GM19328 (cell line): ENCODE results near the gene PMM1.
"Not testable (repeated sequence)": the region's sequence is repeated elsewhere in the genome, so short reads cannot be mapped to it uniquely, and the experiment has no call there.

ENCODE experiments used
- ATAC-seq: cut with Tn5 transposase; IDR thresholded peaks from one replicate; pipeline ENCODE4 v1.9.1; 2021; ENCODE audit warnings: mild to moderate bottlenecking, moderate library complexity; ENCODE audit not compliant: unreplicated experiment

Gene PMM1

DNA sequence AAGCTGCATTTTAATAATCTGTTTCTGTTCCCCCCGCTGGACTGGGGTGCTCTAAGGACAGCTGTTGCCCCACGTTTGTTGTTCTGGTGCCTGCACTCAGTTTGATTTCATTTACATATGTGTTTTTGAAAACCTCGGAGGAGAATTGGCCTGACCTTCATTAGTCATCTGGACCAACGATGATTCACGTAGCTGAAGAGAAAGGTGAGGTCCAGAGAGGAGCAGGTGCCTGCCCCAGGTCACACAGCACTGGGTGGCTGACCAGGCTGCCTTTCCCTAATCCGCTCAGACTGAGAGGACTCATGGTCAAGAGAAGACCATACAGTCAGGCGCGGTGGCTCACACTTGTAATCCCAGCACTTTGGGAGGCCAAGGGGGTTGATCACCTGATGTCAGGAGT lies 25.1 kb downstream of the PMM1 start:
- ATAC-seq: no peak

DNA sequence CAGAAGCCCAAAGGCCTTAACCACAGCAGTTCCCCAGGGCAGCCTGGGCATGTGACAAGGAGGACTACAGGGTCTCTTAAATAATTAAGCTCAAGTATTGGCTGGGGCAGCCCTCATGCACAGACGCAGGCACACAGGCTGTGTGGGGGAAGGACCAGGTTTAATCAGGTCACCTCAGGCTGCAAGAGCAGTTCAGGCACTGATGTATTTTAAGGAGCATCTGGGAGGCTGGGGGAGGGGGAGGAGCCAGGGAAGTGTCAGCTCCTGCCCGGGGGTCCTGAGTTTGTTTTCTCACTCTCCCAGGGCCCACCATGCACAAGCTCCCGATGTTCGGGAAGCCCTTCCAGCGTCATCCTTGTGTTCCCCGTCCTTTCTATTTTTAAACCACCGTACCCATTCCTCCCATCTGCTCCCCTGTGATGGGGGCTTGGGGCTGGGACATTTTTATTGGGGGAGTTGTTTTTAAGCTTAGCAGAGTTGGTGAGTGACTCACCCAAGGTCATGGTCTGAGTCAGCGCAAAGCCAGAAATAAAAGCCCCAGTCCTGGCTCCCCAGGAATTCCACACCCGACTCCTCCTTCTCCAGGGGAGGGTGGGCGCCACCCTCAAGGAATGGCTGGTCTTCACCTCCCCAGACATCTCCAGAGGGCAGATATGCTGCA lies 26.5 kb downstream of the PMM1 start:
- ATAC-seq: no peak

DNA sequence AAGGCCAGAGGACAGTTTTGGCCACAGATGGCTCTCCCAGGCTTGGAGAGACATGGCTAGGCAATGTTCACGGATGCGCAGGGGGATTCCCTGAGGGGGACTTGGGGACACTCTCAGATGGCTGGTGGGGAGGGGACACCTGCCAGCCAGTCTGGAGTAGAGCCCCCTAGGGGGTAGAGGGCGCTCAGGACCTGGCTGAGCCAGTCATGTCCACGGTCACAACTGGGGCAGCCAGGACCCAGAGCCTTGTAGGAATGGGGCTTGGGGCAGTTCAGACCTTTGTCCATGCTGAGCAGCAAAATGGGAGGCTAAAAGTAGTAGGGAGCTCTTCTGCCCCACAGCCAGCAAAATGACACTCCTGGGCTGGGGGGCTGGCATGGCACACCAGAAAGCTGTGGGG lies 27.2 kb downstream of the PMM1 start:
- no peak for ATAC-seq

DNA sequence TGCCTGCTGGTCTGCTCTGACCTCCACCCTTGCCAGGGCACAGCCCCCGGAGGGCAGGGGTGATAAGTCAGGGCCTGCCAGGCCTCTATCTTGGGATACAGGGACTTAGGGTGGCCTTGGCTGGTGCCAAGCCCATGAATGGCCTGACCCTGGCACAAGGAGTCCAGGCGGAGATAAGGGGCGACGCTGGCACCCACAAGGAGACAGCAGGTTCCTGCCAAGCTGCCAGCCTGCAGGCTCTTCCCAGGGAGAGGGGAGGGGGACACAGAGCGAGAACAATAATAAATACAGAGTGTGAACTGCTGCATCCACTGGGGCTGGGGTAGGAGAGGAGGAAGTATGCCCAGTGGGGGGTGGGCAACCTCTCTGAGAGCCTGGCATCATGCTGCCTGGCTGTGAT lies 27.9 kb downstream of the PMM1 start:
- no peak for ATAC-seq

DNA sequence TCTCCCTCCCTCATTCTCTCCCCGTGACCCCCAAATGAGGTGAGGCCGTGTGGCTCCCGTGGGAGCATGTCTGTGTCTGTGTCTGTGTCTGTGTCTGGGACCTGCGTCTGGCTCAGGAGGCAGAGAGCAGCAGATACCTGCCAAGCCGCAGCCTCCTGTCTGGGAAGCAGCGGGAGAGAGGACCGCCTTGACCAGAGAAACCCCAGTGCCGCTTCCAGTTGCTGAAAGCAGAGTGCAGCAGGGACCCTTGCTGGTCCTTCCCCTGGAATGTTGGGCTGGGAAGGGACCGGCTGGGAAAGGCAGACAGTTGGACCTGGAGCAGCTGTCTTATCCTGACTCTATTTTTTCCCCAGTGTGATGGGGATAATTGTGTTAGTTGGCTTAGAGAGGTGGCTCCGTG lies 28.3 kb downstream of the PMM1 start:
- no peak for ATAC-seq

DNA sequence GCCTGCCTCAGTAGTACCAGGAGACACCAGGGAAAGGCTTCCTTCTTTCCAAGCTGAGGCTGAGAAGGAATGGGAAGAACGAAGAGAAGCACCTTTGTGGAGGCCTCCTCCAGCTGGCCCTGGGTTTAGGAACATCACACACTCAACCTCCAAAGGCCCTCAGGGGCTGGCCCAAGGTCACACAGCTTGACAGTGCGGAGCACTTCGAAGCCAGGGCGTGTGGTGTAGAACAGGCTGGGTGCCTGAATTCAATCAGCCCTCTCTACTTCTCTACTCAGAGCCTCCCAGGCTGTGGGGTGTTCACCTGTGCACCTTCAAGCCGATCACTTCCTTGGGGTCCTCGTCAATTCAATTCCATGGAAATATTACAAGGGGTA lies 29.6 kb downstream of the PMM1 start:
- no peak for ATAC-seq

DNA sequence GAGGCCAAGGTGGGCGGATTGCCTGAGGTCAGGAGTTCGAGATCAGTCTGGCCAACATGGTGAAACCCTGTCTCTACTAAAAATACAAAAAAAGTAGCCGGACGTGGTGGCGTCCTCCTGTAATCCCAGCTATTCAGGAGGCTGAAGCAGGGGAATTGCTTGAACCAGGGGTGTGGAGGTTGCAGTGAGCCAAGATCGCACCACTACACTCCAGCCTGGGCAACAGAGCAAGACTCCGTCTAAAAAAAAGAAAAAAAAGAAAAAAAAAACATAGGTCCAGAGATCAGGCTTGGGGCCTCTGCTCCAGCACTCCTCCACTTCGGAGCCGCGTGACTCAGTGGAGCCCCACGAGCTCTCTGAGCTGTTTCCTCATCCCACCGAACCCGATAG lies 31.4 kb downstream of the PMM1 start:
- not testable (repeated sequence) for ATAC-seq

DNA sequence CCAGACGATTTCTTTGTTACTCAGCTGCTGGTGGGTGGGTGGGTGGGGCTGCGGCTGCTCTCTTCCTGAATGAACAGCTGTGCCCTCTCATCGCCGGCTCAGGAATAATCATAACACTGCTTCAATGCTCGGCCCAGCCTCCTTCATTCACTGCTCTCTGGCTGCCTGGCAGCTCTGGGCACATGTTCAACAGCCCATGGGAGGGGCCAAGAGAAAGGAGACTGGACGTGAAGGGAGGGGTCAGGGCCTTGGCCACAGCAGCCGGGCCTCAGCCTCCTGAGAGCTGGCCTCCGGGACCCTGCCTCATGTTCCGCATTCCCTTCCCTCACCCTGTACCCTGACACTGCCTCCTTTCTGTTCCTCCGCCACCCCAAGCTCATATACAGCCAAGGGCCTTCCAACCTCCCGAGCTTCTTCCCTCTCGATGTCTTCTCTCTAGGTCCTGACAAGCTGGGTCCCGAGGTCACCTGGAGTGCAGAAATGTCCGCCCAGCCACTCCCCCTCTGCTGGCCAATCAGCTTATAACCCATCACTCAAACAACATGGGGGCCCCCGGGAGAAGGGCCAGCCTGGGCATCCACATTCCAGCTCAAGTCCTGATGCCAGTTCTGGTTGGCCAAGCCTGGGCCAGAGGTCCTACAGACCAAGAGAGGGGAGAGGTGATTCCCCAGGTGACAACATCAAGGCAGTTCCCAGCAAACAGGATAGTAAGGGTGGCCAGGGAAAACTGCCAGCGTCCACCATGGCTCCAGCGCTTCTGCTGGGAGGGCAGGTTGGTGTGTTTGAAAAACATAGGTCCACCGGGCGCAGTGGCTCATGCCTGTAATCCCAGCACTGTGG lies 32.0 kb downstream of the PMM1 start:
- no peak for ATAC-seq

DNA sequence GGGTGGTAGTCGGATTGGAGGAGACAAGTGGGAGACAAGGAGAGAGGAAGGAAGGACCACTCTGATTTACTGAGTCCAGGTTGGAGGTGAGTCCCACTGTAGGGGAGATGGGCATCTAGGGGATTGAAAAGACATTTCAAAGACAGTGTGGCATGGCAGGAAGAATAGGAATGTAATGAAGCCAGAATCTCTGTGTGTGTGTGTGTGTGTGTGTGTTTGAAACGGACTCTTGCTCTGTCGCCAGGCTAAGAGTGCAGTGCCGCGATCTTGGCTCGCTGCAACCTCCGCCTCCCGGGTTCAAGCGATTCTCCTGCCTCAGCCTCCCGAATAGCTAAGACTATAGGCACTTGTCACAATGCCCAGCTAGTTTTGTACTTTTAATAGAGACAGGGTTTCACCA lies 33.1 kb downstream of the PMM1 start:
- ATAC-seq: no peak

DNA sequence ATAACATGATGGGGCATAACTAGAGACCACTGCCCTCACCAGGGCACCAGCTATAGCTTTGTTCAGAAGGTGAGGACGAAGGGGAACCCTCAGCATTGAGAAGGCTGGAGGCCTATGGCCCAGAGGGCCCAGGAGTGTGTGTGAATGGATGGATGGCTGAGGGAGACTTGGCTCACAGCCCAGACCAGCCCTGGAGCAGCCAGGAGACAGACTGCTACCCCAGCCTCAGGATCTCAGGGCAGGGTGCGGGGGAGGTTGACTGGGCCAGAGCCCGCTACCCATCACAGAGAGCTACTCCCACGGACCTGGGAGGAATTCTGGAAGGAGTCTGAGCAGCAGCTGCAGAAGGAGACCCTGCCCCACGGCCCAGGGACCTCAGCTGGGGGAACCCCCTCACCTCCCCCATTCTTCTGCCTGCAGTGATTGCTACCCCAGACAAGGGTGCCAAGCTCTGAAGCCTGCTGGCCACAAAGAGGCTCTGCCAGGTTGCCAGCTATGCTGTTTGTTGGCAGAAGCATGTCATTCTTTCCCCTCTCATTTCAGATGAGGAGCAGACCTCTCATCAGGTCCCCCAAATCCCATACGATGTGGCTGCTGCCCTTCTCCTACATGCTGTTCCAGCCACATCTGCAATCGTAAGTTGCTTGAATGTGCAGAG lies 34.2 kb downstream of the PMM1 start:
- no peak for ATAC-seq

DNA sequence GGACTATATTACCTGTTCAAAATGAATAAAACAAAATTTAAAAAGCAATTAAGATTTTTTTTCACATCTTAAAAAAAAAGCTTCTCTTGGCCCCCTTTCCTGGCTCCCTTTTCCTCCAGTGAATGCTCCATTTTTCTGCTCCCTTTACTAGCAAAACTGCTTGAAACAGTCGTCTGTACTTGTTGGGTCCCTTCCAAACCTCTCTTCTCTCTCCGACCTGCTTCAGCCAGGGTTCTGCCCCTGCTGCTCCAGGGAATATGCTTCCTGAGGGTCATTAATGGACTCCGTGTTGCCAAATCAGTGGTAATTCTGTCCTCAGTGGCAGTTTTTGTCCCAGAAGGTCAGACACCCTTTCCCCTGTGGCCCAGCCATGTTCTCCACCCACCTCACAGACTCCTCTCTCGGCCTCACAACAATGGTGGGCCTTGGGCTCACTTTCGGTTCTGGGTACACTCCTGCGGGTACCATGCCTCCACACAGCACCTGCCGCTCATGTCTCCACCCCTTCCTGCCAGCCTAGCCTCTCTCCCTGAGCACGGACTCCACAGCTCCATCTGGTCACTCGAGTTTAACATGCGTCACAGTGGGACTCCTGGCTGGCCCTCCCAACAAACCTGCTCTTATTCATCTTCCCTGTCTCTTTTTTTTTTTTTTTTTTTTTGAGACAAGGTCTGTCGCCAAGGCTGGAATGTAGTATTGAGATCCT lies 37.6 kb downstream of the PMM1 start:
- no peak for ATAC-seq

DNA sequence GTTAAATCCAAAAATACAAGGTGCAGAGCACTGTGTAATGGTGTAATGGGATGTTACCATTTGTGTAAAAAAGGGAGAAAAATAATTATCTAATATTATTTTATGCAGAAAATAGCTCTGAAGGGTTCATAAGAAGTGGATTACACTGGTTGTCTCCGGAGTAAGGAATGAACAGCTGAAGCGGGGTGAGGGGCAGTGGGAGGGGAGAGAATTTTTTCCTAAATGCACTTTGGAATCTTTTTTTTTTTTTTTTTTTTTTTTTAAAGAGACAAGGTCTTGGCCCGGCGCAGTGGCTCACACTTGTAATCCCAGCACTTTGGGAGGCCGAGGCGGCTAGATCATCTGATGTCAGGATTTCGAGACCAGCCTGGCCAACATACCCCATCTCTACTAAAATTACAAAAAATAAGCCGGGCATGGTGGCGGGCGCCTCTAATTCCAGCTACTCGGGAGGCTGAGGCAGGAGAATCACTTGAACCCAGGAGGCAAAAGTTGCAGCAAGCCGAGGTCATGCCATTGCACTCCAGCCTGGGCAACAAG lies 38.6 kb downstream of the PMM1 start:
- ATAC-seq: no peak

DNA sequence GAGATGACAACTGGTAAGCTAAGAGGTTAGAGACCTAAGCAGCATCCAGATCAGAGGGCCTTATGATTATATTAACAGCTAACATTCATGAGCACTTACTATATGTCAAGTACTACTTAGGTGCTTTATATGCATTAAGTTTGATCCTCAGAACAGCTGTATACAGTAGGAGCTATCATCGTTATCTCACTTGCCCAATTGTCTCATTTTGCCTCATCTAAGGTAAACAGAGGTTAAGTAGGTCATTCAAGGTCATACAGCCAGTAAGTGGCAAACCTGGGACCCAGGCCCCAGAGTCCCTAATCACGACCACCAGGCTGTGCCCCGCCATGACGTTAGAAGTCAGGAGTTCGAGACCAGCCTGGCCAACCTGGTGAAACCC lies 40.8 kb downstream of the PMM1 start:
- no peak for ATAC-seq

DNA sequence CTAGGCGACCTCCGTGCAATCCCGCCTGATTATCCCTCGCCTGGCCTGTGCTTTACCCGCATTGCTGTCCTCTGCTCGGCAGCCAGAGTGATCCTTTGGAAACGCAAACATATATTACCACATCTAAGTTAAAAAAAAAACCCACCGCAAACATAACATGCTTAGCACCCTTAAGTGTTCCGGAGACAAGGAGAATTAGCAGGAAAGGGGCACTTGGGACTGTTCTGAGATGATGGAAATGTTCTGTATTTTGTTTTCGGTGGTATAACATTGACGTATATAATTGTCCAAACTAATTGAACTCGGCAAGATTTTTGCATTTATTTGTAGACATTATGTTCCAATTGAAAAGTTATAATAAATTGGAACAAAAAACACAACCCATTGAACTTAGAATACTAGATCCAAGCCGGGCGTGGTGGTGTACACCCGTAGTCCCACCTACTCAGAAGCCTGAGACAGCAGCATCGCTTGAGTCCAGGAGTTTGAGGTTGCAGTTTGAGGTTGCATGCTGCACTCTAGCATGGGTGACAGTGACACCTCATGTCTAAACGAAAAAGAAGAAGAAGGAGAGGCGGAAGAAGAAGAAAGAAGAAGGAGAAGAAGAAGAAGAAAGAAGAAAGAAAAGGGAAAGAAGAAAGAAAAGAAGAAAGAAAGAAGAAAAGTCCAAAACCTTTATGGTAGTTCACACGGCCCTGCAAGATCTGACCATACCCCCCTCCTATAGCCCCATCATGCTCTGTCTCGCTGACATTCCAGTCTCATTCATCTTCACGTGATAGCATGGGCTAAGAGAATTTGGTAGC lies 44.8 kb downstream of the PMM1 start:
- no peak for ATAC-seq

DNA sequence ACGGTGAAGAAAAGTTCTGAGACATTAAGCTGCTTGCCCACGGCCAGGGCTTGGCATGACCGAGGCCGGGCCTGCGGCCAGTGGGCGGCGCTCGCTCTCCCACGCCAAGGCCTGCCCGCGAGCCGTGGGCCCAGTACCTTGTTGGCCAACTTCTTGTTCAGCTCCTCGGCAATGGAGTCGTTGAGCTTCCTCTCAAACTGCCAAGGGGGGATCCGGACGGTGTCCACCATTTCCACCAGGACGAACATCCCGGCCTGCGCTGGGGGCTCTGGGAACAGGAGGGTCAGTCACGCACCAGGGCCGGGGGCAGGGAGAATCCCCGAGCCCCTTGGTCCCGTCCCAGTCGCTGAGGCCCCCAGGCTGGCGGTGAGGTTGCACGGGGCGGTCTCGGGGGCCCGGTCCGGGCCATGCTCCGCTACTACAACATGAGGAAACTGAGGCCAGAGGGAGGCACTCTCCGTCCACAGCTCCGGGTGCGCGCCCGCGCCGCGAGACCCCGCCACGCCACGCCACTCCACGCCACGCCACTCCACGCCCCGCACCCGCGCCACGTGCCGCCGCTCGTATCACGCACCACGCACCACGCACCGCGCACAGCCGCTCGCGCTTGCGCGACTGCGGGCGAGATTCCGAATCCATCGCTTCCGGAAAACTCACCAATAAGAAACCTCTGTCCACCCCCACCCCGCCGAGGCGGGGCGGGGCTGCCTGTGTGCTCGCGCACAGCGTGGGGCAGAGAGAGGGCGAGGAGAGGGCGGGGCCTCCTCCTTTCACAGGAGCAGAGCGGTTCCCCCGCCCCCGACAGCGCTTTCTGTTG lies 45.6 kb downstream of the PMM1 start, which contains the start of gene POLR3H:
POLR3H (minus strand) TSS at position 617 of the 817 bp plus-strand sequence; CDS start at position 248, 369 bp downstream.
- peak; percentile 96 for ATAC-seq

DNA sequence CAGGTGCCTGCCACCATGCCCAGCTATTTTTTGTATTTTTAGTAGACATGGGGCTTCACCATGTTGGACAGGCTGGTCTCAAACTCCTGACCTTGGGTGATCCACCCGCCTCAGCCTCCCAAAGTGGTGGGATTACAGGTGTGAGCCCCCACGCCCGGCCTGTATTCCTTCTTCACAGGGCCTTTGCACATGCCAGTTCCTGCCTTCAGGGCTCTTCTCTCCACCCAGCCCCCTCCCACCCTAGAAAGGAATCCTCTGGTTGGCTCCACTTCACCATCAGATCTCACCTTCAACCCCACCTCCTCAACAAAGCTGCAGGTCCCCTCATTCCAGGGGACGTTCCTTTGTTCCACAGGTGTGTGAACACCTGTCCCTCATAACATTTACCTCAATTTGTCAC lies 47.4 kb downstream of the PMM1 start:
- ATAC-seq: no peak

DNA sequence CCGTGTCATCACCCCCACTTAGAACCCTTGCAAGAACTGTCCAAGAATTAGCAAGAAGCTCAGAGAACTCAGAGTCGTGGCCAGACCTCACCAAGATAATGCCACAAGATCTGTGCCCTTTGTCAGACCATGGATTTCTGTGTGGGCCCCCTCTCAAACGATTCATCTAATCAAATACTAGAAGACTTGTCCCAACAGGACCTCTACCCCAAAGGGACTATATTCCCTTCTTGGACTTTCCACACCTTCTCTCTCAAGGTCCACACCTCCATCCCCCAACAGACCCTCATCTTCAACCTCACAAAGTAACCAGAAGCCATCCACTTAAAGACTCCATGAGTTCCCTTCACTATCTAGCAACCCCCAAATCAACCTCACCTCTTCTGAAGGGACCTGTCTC lies 48.2 kb downstream of the PMM1 start:
- ATAC-seq: no peak

DNA sequence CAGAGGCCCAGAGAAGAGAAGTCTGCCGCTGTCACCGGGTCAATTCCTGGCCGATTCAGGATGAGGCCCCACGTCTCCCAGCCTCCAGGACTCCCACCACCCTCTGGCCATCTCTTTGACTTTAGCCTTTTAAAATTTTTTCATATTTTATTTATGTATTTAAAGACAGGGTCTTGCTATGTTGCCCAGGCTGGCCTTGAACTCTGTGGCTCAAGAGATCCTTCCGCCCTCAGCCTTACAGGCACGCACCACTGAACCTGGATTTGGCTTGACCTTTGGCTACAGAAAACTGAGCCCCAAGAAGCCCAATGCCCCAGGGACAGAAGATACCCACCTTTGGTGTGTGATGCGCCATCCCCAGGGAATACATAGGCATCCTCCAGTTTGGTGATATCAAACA lies 49.3 kb downstream of the PMM1 start:
- no peak for ATAC-seq

DNA sequence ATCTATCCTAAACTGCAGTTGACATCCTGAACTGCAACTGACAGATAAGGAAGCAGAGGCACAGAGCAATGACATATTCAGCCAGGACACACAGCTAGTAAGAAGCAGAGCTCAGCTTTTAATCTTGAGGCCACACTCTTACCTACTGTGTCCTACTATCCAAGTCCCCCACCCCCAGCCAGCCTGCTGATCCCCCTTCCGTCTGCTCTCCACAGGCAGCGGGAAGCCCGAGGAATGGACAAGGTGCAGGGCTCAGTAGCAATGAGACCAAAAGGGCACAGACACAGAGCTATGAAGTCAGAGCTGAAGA lies 49.7 kb downstream of the PMM1 start:
- no peak for ATAC-seq
